ENCODE results near the gene ENG.
A peak's percentile ranks its signal among the peaks of the same experiment; 100 is the strongest.

ENG gene

GRCh38 chr9:127860260-127860659 lies 5.8 kb upstream of the ENG start (continued):
- TF ChIP-seq ZNF404 (tag by site-specific recombination; IDR thresholded peaks at IDR 0.05) = no peak
- no peak for TF ChIP-seq ZNF223 (tag by site-specific recombination; IDR thresholded peaks at IDR 0.05)

- Histone ChIP-seq H3K27ac (ENCODE audit: extremely low read depth, low read depth, low read length) (no peak overlapping the region), H3K4me1 (ENCODE audit: control insufficient read depth, insufficient read depth, low read length) (no peaks in the 10 kb centered on the region), H3K36me3 (ENCODE audit: control insufficient read depth in 2 of 2, insufficient read depth in 1 of 2, low read length in 2 of 2) (no peaks in the 10 kb centered on the region), H3K9me3 (ENCODE audit: control insufficient read depth, insufficient read depth, low read depth, low read length) (no peaks in the 10 kb centered on the region), H3K4me3 (ENCODE audit: low read depth, low read length) (no peak overlapping the region)
- no peak for TF ChIP-seq ZNF266 (tag by site-specific recombination; IDR thresholded peaks at IDR 0.05; ENCODE audit: low read depth)
- no peak for TF ChIP-seq ZNF394 (tag by site-specific recombination; IDR thresholded peaks at IDR 0.05; ENCODE audit: borderline replicate concordance)
- no peak for TF ChIP-seq BCL11A (tag by site-specific recombination; IDR thresholded peaks at IDR 0.05; ENCODE audit: low read depth)
- TF ChIP-seq ZNF335 (tag by site-specific recombination; conservative IDR thresholded peaks at IDR 0.05) = peak; percentile 58
- no peak for TF ChIP-seq PRDM1 (tag by site-specific recombination; IDR thresholded peaks at IDR 0.05)
- TF ChIP-seq BCL11B (tag by site-specific recombination; IDR thresholded peaks at IDR 0.05; ENCODE audit: low read depth) = no peak
- TF ChIP-seq OVOL3 (tag by site-specific recombination; IDR thresholded peaks at IDR 0.05) = no peak
- no peak for TF ChIP-seq EGR2 (tag by site-specific recombination; IDR thresholded peaks at IDR 0.05; ENCODE audit: low read depth)
- TF ChIP-seq PRDM10 (tag by site-specific recombination; IDR thresholded peaks at IDR 0.05) = peak; percentile 55
- POLR2A ChIA-PET = no interaction called here
- CTCF ChIA-PET = interaction anchor here (1.0 to 3.6 kb wide), 2 partner anchors 12 kb away, joined by 8 to 18 read pairs; no protein-coding TSS in a partner anchor
These were observed 3.6 kb upstream of the ENG start for GRCh38 chr9:127858041-127858512.

- CTCF ChIA-PET = interaction anchor here (0.5 to 1.0 kb wide), 2 partner anchors 12 kb away, joined by 3 to 8 read pairs; no protein-coding TSS in a partner anchor
- TF ChIP-seq ZNF571 (tag by site-specific recombination; IDR thresholded peaks at IDR 0.05) (no peak), ZNF704 (tag by site-specific recombination; IDR thresholded peaks at IDR 0.05) (no peak), ZNF26 (tag by site-specific recombination; IDR thresholded peaks at IDR 0.05) (no peak), PRDM6 (tag by site-specific recombination; IDR thresholded peaks at IDR 0.05) (no peak), ZBTB6 (tag by site-specific recombination; IDR thresholded peaks at IDR 0.05) (no peak), HOXA7 (CRISPR knock-in tag; IDR thresholded peaks at IDR 0.05; ENCODE audit: borderline replicate concordance) (no peak), FEZF1 (tag by site-specific recombination; IDR thresholded peaks at IDR 0.05) (no peak), ZNF416 (tag by site-specific recombination; IDR thresholded peaks at IDR 0.05) (no peak), ZSCAN18 (tag by site-specific recombination; IDR thresholded peaks at IDR 0.05) (no peak), ZNF426 (tag by site-specific recombination; IDR thresholded peaks at IDR 0.05) (no peak), OVOL3 (tag by site-specific recombination; IDR thresholded peaks at IDR 0.05) (no peak), ZBTB21 (tag by site-specific recombination; IDR thresholded peaks at IDR 0.05) (no peak), ZNF274 (IDR thresholded peaks at IDR 0.05; ENCODE audit: low read length) (no peak), ZNF274 (tag by site-specific recombination; IDR thresholded peaks at IDR 0.05; ENCODE audit: borderline replicate concordance) (no peak)
These were observed 2.8 kb upstream of the ENG start for GRCh38 chr9:127857278-127857677.

More at GRCh38 chr9:127857278-127857677, 2.8 kb upstream of the ENG start:
- POLR2A ChIA-PET = no interaction called here
- no peak overlapping the region for H3K27ac ChIP-seq (ENCODE audit: extremely low read depth, low read depth, low read length)
- H3K4me3 ChIP-seq (ENCODE audit: low read depth, low read length) = no peak overlapping the region
- no peaks in the 10 kb centered on the region for H3K36me3 ChIP-seq (ENCODE audit: control insufficient read depth in 2 of 2, insufficient read depth in 1 of 2, low read length in 2 of 2)
- H3K4me1 ChIP-seq (ENCODE audit: control insufficient read depth, insufficient read depth, low read length) = no peaks in the 10 kb centered on the region
- H3K9me3 ChIP-seq (ENCODE audit: control insufficient read depth, insufficient read depth, low read depth, low read length) = no peaks in the 10 kb centered on the region

Measured in HEK293 (cell line).